CD1c-positive myeloid dendritic cell (primary cell): ENCODE data around the gene ZDHHC5.
"Not testable (repeated sequence)": the region's sequence is repeated elsewhere in the genome, so short reads cannot be mapped to it uniquely, and the experiment has no call there.

Source experiments
- DNase-seq: peaks from one replicate; pipeline ENCODE4 v3.0.0-alpha.2; 2016; ENCODE audit errors: extremely low spot score

The ZDHHC5 gene

DNA sequence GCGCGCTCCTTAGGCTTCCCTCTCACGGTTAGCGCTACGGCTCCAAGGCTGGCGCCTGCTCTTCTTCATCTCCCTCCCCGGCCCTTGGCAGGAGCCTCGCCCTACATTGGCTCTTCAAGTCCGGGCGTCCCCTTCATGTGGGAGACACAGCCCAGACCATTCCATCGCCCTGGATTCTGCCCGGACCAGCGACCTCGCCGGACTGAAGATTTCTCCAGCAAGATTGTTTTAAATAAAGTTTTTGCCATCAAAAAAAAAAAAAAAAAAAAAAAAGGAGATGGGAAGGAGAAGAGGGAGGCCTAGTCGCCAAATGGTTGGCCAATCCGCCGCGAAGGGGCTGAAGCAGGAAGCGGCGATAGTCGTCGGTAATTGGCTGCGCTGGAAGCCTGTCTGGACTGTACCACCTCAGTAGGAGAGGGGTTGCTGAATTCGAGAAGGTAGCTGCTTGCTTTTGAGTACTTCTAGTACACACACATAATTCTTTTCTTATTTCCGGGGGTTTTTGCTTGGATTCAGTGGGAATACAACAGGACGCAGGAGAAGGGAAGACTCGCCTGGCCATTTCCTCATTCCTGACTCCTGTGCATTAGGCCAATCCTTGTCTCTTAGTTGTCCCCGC, 688 bp upstream of the ZDHHC5 start:
- DNase-seq, result peak; percentile 96

DNA sequence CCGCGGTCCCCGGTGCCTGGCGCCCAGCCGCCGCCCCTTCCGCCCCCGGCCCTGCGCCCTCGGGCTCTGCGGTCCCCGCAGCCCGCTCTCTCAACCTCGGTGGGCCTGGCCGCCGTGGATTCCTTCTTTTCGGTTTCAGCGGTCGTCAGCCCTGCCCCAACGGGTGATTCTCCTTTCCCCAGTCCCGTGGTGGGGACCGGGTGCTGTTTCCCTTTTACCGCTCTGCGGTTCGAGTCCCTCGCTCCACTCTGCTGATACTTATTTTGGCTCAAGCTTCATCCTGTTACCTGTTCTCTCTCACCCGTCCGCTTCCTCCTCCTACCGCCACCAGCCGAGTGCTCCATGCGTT, 494 bp downstream of the ZDHHC5 start:
- peak; percentile 50 for DNase-seq

DNA sequence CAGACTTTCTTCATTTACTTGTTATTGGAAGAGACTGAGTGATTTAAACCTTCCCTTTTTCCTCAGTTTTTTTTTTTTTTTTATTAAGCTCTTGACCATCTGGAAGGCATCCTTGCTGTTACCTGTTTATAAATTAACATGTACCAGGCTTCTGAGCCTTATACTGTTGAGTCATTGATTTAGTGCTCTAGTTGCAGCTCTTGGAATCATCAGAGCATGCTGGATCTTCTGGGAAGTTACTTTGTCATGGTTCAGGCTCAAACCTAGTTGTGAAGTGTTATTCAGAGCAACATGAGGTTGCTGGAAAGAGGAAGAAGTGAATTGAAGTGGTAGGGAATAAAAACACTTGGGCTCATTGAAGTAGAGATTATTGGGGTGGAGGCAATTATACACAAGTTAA, 6.3 kb downstream of the ZDHHC5 start:
- DNase-seq, result no peak

DNA sequence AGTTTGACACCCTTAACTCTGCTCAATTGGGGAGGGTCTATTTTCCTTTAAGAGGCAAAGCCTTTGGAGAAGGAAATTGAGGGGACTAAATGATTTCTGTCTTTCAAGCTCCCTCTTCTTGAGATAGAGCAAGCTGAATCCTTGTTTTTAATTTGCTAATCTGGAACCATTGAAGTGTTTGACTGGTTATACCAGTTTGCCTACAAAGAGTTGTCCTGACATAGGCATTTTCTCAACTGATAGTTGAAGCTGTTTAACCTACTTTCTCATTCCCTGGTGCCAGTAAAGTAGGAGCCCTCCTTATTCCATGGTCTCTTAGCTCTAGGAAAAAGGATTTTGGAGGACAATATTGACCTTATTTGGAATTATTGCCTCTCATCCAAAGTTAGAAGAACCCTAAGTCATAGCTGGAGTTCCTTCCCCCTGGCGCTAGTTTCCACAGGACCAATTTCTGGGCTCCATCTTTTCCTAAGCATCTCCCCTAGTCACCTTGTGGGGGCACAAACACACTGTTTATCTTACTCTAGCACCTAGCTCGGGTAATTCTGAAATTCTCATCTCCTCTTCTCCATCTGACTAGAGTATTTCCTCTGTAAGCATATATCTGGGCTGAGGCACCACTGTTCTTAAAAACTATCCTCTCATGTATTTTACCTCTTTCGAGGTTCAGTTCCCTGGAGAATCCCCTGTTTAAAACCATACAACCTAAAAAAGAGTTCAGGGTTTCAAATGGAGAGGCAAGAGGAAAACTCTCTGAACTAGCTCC, 7.4 kb downstream of the ZDHHC5 start:
- DNase-seq, result no peak

DNA sequence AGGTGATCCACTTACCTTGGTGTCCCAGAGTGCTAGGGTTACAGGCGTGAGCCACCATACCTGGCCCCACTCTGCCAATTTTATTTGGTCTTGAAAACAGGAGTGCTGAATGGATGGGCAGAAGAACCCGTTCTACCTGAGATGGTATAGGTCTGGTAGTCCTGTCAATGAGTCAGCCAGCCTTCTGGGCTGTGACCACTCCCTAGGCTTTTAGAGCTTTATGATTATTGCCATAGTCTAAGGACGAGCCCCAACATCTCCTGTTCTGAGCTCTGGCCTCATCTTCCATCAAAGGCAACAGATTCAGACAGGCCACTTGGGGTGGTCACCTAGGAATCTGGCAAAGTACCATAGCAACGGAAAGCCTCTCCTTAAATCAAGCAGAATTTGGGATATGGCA, 11.5 kb downstream of the ZDHHC5 start:
- no peak for DNase-seq

DNA sequence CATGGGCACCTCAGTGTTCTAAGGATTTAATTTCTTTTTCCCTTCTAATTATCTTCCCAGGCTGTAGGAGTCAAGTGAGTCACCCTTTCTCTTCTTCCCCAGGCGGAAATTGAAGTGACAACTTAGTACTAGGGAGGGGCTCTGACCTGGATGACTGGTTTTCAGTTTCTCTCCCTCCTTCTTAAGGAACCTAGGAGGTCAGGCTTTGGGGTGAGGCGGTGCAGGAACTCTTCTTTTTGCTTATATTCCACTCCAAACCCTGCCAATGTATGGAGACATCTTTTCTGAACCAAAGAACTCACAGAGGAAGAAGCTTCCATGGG, 12.6 kb downstream of the ZDHHC5 start:
- no peak for DNase-seq

DNA sequence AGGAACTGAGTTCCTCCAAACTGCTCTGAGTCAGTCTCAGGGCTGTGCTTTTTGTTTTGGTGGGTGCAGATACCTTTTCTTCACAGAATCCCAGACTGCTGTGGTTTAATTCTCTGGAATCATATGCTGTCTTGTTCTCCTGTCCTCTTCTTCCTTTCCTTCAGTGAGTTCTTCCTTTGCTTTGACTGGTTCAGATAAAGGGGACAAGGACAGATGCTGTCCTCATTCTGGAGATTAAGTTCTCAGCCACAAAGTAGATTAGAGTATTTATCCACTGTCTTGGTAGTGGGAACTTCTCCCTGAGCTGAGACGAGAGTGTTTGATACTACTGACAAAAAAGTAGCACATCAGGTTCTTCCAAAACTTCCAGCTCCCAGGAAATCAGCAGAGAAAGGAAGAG, 13.3 kb downstream of the ZDHHC5 start:
- DNase-seq, result no peak

DNA sequence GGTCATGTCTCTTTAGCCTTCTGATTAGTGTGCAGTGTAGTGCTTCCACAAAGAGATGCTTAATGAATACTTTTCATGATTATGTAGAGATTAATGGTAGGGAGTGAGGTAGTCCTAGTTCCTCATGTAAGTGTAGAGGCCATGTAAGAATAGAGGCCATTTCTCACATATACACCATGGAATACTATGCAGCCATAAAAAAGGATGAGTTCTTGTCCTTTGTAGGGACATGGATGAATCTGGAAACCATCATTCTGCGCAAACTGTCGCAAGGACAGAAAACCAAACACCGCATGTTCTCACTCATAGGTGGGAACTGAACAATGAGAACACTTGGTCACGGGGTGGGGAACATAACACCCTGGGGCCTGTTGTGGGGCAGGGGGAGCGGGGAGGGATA, 22.6 kb downstream of the ZDHHC5 start:
- DNase-seq, result not testable (repeated sequence)

DNA sequence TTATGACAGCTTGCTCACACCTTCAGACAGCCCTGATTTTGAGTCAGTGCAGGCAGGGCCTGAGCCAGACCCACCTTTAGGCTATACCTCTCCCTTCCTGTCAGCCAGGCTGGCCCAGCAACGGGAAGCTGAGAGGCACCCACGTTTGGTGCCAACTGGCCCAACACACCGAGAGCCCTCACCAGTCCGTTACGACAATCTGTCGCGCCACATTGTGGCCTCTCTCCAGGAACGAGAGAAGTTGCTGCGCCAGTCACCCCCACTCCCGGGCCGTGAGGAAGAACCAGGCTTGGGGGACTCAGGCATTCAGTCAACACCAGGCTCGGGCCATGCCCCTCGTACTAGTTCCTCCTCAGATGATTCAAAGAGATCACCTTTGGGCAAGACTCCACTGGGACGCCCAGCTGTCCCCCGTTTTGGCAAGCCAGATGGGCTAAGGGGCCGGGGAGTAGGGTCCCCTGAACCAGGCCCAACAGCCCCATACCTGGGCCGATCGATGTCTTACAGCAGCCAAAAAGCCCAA, 31.0 kb downstream of the ZDHHC5 start:
- DNase-seq, result no peak

DNA sequence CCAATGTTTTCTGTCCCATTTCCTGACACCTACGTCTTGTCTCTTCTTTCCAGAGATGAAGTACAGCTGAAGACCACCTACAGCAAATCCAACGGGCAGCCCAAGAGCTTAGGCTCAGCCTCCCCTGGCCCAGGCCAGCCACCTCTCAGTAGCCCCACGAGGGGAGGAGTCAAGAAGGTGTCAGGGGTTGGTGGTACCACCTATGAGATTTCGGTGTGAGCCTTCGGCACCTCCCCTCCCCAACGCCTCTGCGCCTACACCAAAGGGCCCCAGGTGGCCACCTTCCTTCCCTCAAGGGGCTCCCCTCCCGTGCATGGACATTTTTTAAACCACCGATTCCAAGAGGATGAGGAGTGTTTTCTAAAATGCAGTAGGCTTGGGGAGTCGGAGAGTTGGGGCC, 31.9 kb downstream of the ZDHHC5 start:
- DNase-seq, result no peak

DNA sequence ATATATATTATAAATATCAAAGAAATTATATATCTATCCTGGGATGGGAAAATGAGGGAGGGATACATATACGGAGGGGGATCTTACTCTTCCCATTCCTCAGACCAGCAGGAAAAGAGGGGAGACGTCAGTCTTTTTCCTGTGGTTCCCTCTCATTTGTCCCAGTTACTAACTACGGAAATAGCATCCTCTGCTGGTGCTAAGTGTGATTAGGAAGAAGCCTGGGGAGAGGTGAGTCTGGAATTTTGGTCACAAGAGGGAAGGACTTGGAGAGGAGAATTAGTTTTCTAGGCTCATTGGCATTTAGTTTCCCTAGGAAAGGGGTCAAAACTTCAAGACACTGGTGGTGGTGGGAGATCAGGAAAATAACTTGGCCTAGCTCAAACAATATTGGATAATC, 32.5 kb downstream of the ZDHHC5 start:
- no peak for DNase-seq

DNA sequence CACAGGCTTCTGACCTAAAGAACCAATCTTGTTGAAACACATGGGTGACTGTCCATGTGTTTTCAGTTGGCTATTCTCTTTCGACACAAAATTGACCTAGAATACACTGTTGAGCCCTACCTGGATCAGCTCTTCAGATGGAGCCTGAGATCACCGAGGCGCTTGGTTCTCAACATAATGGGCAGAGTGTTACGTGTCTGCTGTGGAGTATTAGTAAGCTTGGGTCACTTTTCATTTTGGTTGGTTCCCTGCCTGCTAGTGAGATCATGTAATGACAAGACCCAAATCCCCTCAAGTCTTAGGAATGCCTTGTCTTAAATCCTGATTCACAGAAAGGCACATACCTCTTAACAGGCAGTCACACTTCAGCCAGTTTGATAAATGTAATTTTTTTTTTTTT, 35.4 kb downstream of the ZDHHC5 start:
- no peak for DNase-seq

DNA sequence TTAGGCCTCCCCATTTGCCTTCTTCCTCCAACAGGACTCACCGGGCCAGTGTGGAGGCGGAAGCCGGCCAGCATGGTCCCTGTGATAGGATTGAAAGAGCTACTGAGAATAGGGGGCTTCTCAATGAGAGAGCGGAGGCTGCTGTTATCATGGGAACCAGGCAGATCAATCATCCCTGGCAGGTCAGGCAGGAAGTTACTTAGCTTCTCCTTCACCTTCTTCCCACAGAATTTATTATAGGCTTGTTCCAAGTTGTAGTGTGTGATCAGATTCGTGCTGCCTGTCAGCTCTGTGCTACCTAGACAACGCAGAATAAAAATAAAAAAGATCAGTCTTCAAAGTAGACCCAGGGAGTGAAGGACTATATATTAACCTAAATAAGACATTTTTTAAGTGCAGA, 37.0 kb downstream of the ZDHHC5 start:
- no peak for DNase-seq

DNA sequence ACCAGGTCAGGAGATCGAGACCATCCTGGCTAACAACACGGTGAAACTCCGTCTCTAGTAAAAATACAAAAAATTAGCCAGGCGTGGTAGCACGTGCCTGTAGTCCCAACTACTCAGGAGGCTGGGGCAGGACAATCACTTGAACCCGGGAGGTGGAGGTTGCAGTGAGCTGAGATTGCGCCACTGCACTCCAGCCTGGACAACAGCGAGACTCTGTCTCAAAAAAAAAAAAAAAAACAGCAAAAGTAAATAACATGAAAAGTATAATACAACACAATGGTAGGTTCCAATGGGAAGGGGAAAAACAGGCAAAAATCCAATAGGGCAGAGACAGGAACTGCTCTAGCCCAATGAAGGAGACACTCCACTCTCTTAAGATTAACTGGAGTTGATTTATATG, 37.5 kb downstream of the ZDHHC5 start:
- DNase-seq, result not testable (repeated sequence)

DNA sequence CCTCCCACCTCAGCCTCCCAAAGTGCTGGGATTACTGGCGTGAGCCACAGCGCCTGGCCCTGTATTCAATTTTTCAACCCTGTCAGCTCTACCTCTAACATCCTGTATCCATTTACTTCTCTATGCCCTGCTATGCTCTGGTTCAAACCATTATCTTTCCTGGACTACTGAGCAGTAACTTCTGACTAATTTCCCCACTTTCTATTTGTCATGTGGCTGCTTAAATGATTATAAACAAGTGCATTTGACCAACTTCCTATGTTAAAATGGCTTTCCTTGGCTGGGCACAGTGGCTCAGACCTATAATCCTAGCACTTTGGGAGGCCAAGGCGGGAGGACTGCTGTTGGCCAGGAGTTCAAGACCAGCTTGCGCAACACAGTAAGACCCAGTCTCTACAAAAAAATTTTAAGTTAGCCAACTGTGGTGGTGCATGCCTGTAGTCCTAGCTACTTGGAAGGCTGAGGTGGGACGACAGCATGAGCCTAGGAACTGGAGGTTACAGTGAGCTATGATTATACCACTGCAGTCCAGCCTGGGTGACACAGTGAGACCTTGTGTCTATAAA, 42.0 kb downstream of the ZDHHC5 start:
- DNase-seq, result no peak

DNA sequence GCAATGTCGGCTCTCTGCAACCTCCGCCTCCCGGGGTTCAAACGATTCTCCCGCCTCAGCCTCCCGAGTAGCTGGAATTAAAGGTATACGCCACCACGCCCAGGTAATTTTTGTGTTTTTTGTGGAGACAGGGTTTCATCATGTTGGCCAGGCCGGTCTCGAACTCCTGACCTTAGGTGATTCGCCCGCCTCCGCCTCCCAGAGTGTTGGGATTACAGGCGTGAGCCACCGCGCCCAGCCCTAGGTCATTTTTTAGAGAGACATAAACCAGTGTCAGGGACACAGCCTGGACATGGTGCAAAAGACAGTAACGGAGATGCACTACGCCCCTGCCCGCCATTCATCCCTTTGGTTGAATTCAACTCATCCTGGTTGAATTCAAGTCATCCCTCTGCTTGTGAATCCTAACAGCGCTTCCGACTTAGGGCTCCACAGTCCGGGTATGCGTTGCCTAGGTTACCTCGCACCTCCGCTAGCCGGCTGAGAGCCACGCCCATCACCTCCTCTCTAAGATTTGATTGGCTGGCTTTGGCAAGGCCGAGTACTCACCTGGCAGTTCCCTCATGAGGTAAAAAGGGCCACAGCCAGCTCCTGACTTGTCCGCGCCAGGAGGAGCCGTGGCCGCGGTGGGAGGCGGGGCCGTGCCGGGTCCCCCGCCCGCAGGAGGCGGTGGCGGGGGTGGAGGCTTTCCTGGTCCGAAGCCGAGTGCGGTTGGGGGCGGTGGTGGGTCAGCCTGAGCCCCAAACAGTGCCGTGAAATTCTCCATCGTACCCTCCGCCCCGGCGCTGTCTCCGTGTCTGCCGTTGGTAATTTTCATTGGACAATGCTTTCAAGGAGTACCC, 43.7 kb downstream of the ZDHHC5 start, which contains the start of gene MED19:
Gene MED19 (minus strand): TSS at position 802 of the 842 bp plus-strand sequence. CDS start 36 bp downstream, at position 766.
- DNase-seq, result peak; percentile 79

DNA sequence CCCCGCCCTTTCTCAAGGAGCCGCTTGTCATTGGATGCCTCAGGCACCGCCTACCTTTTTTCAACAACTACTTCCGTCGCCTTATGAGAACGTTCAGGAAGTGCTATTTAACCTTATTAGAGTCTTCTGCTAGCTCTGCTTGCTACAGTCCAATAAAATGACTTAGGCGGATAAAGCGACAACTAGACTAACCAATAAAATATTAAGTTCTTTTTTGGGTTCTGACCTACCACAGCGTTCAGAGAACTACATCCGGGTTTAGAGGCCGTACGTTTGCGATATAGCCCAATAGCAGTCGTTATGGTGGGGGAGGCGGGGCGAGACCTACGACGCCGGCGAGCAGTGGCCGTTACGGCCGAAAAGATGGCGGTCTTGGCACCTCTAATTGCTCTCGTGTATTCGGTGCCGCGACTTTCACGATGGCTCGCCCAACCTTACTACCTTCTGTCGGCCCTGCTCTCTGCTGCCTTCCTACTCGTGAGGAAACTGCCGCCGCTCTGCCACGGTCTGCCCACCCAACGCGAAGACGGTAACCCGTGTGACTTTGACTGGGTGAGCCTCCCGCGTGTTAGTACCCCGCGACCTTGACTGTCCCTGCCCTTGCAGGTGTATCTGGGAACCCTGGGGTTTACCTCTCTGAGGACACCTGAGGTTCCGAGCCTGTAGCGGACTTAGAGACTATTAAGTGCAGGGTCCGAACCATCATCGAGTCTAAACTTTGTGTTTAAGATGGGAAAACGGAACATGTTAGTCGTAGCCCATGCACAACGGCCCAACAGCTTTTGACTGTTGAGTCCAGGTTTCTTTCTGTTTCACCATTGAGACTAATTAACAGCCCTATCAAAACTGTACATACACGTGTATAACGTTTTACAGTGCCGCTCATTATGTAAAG, 44.6 kb downstream of the ZDHHC5 start, which contains the start of gene TMX2:
Gene TMX2 (plus strand): TSS at position 338 of the 895 bp plus-strand sequence. CDS start 26 bp downstream, at position 364.
- peak; percentile 98 for DNase-seq

DNA sequence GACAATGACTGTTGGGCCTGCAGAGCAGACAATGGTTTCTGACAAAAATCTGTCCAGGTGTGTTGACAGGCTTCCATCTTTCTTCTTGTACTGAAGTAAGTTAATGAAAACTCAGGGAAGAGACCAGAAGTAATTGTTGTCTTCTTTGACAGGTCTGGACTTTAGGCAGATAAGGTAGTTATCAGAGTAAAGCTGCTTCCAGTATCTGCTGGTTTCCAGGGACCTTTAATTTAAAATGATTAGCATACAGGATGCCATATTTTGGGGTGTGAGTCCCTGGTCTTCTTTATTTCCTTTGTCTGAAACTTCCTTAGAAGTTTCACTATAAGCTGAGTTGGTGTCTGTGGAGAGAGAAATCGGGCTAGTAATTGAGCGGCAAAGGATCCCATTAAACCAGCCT, 45.9 kb downstream of the ZDHHC5 start:
- no peak for DNase-seq

DNA sequence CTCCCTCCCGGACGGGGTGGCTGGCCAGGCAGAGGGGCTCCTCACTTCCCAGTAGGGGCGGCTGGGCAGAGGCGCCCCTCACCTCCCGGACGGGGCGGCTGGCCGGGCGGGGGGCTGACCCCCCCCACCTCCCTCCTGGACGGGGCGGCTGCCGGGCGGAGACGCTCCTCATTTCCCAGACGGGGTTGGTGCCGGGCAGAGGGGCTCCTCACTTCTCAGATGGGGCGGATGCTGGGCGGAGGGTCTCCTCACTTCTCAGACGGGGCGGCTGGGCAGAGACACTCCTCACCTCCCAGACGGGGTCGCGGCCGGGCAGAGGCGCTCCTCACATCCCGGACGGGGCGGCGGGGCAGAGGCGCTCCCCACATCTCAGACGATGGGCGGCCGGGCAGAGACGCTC, 48.8 kb downstream of the ZDHHC5 start:
- not testable (repeated sequence) for DNase-seq

DNA sequence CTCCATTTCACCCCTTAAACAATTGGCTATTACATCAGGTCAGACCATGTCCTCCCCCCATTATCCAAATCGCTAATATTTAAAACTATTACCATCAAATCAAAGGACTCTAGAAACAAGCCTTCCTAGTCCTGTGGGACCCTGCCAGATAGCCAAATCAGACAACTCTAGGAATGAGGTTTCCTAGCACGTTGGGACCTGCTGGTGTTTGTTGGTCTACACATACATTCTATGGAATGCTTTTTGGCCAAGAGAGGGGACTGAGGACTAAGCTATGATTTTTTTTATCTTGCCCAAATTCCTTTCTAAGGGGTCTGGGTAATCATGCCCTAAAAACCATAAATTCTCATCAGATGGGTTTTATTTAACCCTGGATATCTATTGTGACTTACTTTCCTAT, 59.3 kb downstream of the ZDHHC5 start:
- DNase-seq, result no peak

DNA sequence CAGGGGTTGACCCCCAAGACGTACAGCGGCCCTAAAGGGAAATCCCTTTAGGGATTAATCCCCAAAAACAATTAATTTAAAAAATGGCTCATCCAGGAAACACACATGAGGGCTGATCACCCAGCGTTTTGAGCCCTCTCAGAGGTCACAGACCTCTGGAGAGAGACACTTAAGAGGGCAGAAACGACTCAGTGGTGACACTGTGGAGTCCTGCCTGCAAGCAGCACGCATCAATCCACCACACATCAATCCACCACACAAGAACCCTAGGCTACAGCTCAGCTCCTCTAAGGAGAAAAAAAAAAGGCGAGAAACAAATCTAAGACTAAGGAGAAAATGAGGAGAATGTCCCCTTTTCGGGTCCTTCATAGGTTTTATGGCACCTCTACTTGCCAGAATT, 60.9 kb downstream of the ZDHHC5 start:
- DNase-seq, result no peak
